GM23338 (cell line): ENCODE measurements around the gene KCTD3. TPM values are rescaled to one million over a fixed set of nuclear protein-coding genes. Genes with fewer than 3 reads are reported as not detected.
A peak's percentile ranks its signal among the peaks of the same experiment; 100 is the strongest.

Experiments
- ATAC-seq: fragments of 200-7000 bp; cut with Tn5 transposase; 3 replicates; pipeline ENCODE4 v1.9.1; 2020
- DNase-seq: peaks from one replicate; pipeline ENCODE4 v3.0.0-alpha.2; 2015; ENCODE audit warnings: low spot score
- H2AFZ ChIP-seq: fragments of 200-600 bp; sonication (generic); 2 replicates; pipeline ENCODE4 v1.8.0; 2016; ENCODE audit warnings: antibody characterized with exemption, mild to moderate bottlenecking, moderate library complexity
- H3F3A ChIP-seq: fragments of 200-600 bp; sonication (generic); replicated peaks from 2 replicates; pipeline ENCODE4 v1.8.0; 2017; ENCODE audit warnings: antibody characterized with exemption, mixed run types, low read depth
- H3K27ac ChIP-seq: fragments of 200-600 bp; sonication (generic); 2 replicates; pipeline ENCODE4 v1.6.1; 2016; ENCODE audit warnings: low read depth
- H3K27me3 ChIP-seq: fragments of 200-600 bp; sonication (generic); 2 replicates; pipeline ENCODE4 v1.8.0; 2016; ENCODE audit warnings: mild to moderate bottlenecking, mixed run types, moderate library complexity; ENCODE audit not compliant: insufficient read depth
- H3K36me3 ChIP-seq: fragments of 200-600 bp; sonication (generic); 2 replicates; pipeline ENCODE4 v1.8.0; 2016; ENCODE audit warnings: mild to moderate bottlenecking; ENCODE audit not compliant: insufficient read depth
- H3K4me1 ChIP-seq: fragments of 200-600 bp; sonication (generic); 2 replicates; pipeline ENCODE4 v1.8.0; 2016; ENCODE audit warnings: mild to moderate bottlenecking, moderate library complexity; ENCODE audit not compliant: insufficient read depth
- H3K4me2 ChIP-seq: fragments of 200-600 bp; sonication (generic); 2 replicates; pipeline ENCODE4 v1.7.1; 2017; ENCODE audit warnings: mixed run types
- H3K4me3 ChIP-seq: fragments of 200-600 bp; sonication (generic); 2 replicates; pipeline ENCODE4 v1.6.1; 2016; ENCODE audit warnings: mixed run types
- H3K79me2 ChIP-seq: fragments of 200-600 bp; sonication (generic); replicated peaks from 2 replicates; pipeline ENCODE4 v1.8.0; 2017; ENCODE audit warnings: mild to moderate bottlenecking; ENCODE audit not compliant: insufficient read depth
- H3K9me2 ChIP-seq: fragments of 200-600 bp; sonication (generic); 2 replicates; pipeline ENCODE4 v1.8.0; 2017; ENCODE audit not compliant: insufficient read depth
- H4K20me1 ChIP-seq: fragments of 200-600 bp; sonication (generic); replicated peaks from 2 replicates; pipeline ENCODE4 v1.8.0; 2017; ENCODE audit warnings: mild to moderate bottlenecking; ENCODE audit not compliant: insufficient read depth
- H3K27ac Mint-ChIP-seq: 2 replicates; pipeline ENCODE4 v1.8.0; 2020; ENCODE audit warnings: inconsistent platforms, mild to moderate bottlenecking, moderate library complexity, mixed read lengths
- H3K27me3 Mint-ChIP-seq: 3 replicates; pipeline ENCODE4 v1.8.0; 2022; ENCODE audit warnings: low read depth, mild to moderate bottlenecking, moderate library complexity, mixed read lengths, inconsistent platforms; ENCODE audit not compliant: insufficient read depth, poor library complexity
- H3K36me3 Mint-ChIP-seq: 3 replicates; pipeline ENCODE4 v1.8.0; 2021; ENCODE audit warnings: low read depth, mild to moderate bottlenecking, inconsistent platforms, moderate library complexity, mixed read lengths
- H3K4me1 Mint-ChIP-seq: 3 replicates; pipeline ENCODE4 v1.8.0; 2020; ENCODE audit warnings: mild to moderate bottlenecking, inconsistent platforms, mixed read lengths
- H3K4me3 Mint-ChIP-seq: 3 replicates; pipeline ENCODE4 v1.8.0; 2021; ENCODE audit warnings: moderate library complexity, mild to moderate bottlenecking, inconsistent platforms, mixed read lengths
- H3K9me3 Mint-ChIP-seq: 3 replicates; pipeline ENCODE4 v1.8.0; 2020; ENCODE audit warnings: moderate library complexity, mild to moderate bottlenecking, inconsistent platforms, mixed read lengths
- CREB1 ChIP-seq: fragments of 250-450 bp; sonication (Bioruptor Pico); IDR thresholded peaks from 2 replicates; pipeline ENCODE4 v1.5.0; 2020; ENCODE audit warnings: low read depth, mild to moderate bottlenecking, moderate library complexity
- EZH2 ChIP-seq: fragments of 200-600 bp; sonication (generic); IDR thresholded peaks from one replicate; pipeline ENCODE4 v1.8.0; 2017; ENCODE audit warnings: antibody characterized with exemption, mild to moderate bottlenecking, low read depth; ENCODE audit not compliant: unreplicated experiment
- EZH2phosphoT487 ChIP-seq: fragments of 200-600 bp; sonication (generic); IDR thresholded peaks from one replicate; pipeline ENCODE4 v1.8.1; 2018; ENCODE audit warnings: antibody characterized with exemption; ENCODE audit not compliant: unreplicated experiment
- JUNB ChIP-seq: IDR thresholded peaks from one replicate; pipeline ENCODE4 v1.6.1; 2016; ENCODE audit warnings: antibody characterized with exemption; ENCODE audit not compliant: unreplicated experiment
- NANOG ChIP-seq: IDR thresholded peaks from 2 replicates; pipeline ENCODE4 v1.6.1; 2016; ENCODE audit warnings: antibody characterized with exemption, borderline replicate concordance
- POLR2AphosphoS5 ChIP-seq: IDR thresholded peaks from 2 replicates; pipeline ENCODE4 v1.6.1; 2016; ENCODE audit warnings: antibody characterized with exemption, low read depth
- STAT1 ChIP-seq: IDR thresholded peaks from one replicate; pipeline ENCODE4 v1.6.1; 2016; ENCODE audit warnings: antibody characterized with exemption; ENCODE audit not compliant: unreplicated experiment
- ZNF114 ChIP-seq: fragments of 250-450 bp; sonication (Bioruptor Pico); IDR thresholded peaks from 2 replicates; pipeline ENCODE4 v1.5.0; 2020; ENCODE audit warnings: mild to moderate bottlenecking, moderate library complexity
- ZNF331 ChIP-seq: fragments of 250-450 bp; sonication (Bioruptor Pico); IDR thresholded peaks from 2 replicates; pipeline ENCODE4 v1.5.0; 2020; ENCODE audit warnings: low read depth, mild to moderate bottlenecking, moderate library complexity
- polyA plus RNA-seq: library from polyadenylated mRNA; unstranded; fragments of >200 nt; fragmentation: Nextera tagmentation; extraction: Ambion mirVana; gene quantifications from 2 replicates; pipeline ENCODE4 v1.2.1, GENCODE V29; 2016
- total RNA-seq: library from RNA; depleted of rRNA; stranded (reverse); fragments of >200 nt; shearing (Covaris generic); gene quantifications from 2 replicates; pipeline ENCODE4 v1.2.3, GENCODE V29; 2014
- TF ChIP-seq, protein P1 (sequence below): IDR thresholded peaks from one replicate; pipeline ENCODE4 v1.6.1; 2018; ENCODE audit warnings: antibody characterized with exemption; ENCODE audit not compliant: unreplicated experiment
- TF ChIP-seq, protein P2 (sequence below): IDR thresholded peaks from 2 replicates; pipeline ENCODE4 v1.6.1; 2016; ENCODE audit warnings: antibody characterized with exemption
- TF ChIP-seq, protein P3 (sequence below): fragments of 250-450 bp; sonication (Bioruptor Pico); IDR thresholded peaks from 2 replicates; pipeline ENCODE4 v1.5.0; 2020; ENCODE audit warnings: mild to moderate bottlenecking, moderate library complexity
- TF ChIP-seq, protein P4 (sequence below), 2 experiments: fragments of 200-600 bp in 1 of 2; sonication (generic) in 1 of 2; conservative IDR thresholded peaks; 2 replicates each; pipeline versions ENCODE4 v1.5.1 to v1.6.1; 2016 to 2017; ENCODE audit warnings: antibody characterized with exemption in 2 of 2, low read depth in 2 of 2, mild to moderate bottlenecking in 2 of 2, moderate library complexity in 1 of 2

Gene KCTD3
- total and polyA plus RNA-seq, 2 experiments from 2014 or later: 29.4 to 60.3 TPM

DNA sequence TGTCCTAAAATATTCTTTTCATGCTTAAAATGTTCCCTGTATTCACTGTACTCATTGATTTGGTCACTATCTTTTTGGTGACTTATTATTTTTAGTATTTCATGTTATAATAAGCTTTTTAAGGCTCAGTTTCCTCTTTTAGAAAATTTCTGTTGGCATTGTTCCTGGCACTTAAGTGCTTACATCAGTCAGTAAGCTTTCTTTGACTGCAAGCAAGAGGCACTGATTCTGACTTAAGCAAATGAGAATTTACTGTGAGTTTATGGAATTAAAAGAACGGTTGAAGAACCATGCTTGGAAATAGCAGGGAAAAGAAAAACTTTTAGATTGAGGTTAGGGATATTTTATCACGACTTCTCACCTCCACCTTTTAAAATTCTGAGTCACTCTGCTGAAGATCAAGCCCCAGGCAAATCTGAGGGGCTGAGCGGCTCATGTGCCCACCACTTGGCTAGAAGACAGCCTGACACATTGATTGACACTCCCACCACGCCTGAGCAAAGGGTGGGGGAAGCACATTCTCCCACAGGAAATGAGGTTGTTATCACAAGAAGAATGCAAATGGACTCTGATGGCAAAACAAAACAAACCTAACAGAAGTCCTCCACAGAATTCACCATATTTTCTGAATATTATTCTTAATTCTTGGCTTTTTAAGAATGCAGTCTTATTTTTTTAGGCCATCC is 102.8 kb downstream of the KCTD3 start:
- H3K4me1 ChIP-seq: peaks cover 44% of the 10 kb centered on the region
- no peak overlapping the region for H2AFZ ChIP-seq
- H3F3A ChIP-seq: no peaks in the 10 kb centered on the region
- DNase-seq (peak; percentile 34), ATAC-seq (peak; percentile 34; the same call in 1 of the 3 replicates)
- no peaks in the 10 kb centered on the region for H3K36me3 ChIP-seq
- no peaks in the 10 kb centered on the region for H3K79me2 ChIP-seq
- Mint-ChIP-seq H3K27me3 (no peaks in the 10 kb centered on the region), H3K27ac (peak overlapping the region; percentile 74), H3K36me3 (no peaks in the 10 kb centered on the region), H3K4me3 (no peak overlapping the region), H3K4me1 (peaks cover 47% of the 10 kb centered on the region), H3K9me3 (no peaks in the 10 kb centered on the region)
- TF ChIP-seq STAT1 (no peak), JUNB (no peak), CREB1 (CRISPR knock-in tag) (no peak), ZNF114 (CRISPR knock-in tag) (no peak), EZH2phosphoT487 (no peak), NANOG (no peak), ZNF331 (CRISPR knock-in tag) (no peak), EZH2 (no peak), POLR2AphosphoS5 (no peak)
- TF ChIP-seq, protein P1, sequence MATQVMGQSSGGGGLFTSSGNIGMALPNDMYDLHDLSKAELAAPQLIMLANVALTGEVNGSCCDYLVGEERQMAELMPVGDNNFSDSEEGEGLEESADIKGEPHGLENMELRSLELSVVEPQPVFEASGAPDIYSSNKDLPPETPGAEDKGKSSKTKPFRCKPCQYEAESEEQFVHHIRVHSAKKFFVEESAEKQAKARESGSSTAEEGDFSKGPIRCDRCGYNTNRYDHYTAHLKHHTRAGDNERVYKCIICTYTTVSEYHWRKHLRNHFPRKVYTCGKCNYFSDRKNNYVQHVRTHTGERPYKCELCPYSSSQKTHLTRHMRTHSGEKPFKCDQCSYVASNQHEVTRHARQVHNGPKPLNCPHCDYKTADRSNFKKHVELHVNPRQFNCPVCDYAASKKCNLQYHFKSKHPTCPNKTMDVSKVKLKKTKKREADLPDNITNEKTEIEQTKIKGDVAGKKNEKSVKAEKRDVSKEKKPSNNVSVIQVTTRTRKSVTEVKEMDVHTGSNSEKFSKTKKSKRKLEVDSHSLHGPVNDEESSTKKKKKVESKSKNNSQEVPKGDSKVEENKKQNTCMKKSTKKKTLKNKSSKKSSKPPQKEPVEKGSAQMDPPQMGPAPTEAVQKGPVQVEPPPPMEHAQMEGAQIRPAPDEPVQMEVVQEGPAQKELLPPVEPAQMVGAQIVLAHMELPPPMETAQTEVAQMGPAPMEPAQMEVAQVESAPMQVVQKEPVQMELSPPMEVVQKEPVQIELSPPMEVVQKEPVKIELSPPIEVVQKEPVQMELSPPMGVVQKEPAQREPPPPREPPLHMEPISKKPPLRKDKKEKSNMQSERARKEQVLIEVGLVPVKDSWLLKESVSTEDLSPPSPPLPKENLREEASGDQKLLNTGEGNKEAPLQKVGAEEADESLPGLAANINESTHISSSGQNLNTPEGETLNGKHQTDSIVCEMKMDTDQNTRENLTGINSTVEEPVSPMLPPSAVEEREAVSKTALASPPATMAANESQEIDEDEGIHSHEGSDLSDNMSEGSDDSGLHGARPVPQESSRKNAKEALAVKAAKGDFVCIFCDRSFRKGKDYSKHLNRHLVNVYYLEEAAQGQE: no peak
- TF ChIP-seq, protein P2, sequence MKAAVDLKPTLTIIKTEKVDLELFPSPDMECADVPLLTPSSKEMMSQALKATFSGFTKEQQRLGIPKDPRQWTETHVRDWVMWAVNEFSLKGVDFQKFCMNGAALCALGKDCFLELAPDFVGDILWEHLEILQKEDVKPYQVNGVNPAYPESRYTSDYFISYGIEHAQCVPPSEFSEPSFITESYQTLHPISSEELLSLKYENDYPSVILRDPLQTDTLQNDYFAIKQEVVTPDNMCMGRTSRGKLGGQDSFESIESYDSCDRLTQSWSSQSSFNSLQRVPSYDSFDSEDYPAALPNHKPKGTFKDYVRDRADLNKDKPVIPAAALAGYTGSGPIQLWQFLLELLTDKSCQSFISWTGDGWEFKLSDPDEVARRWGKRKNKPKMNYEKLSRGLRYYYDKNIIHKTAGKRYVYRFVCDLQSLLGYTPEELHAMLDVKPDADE: no peak
- TF ChIP-seq, protein P3, sequence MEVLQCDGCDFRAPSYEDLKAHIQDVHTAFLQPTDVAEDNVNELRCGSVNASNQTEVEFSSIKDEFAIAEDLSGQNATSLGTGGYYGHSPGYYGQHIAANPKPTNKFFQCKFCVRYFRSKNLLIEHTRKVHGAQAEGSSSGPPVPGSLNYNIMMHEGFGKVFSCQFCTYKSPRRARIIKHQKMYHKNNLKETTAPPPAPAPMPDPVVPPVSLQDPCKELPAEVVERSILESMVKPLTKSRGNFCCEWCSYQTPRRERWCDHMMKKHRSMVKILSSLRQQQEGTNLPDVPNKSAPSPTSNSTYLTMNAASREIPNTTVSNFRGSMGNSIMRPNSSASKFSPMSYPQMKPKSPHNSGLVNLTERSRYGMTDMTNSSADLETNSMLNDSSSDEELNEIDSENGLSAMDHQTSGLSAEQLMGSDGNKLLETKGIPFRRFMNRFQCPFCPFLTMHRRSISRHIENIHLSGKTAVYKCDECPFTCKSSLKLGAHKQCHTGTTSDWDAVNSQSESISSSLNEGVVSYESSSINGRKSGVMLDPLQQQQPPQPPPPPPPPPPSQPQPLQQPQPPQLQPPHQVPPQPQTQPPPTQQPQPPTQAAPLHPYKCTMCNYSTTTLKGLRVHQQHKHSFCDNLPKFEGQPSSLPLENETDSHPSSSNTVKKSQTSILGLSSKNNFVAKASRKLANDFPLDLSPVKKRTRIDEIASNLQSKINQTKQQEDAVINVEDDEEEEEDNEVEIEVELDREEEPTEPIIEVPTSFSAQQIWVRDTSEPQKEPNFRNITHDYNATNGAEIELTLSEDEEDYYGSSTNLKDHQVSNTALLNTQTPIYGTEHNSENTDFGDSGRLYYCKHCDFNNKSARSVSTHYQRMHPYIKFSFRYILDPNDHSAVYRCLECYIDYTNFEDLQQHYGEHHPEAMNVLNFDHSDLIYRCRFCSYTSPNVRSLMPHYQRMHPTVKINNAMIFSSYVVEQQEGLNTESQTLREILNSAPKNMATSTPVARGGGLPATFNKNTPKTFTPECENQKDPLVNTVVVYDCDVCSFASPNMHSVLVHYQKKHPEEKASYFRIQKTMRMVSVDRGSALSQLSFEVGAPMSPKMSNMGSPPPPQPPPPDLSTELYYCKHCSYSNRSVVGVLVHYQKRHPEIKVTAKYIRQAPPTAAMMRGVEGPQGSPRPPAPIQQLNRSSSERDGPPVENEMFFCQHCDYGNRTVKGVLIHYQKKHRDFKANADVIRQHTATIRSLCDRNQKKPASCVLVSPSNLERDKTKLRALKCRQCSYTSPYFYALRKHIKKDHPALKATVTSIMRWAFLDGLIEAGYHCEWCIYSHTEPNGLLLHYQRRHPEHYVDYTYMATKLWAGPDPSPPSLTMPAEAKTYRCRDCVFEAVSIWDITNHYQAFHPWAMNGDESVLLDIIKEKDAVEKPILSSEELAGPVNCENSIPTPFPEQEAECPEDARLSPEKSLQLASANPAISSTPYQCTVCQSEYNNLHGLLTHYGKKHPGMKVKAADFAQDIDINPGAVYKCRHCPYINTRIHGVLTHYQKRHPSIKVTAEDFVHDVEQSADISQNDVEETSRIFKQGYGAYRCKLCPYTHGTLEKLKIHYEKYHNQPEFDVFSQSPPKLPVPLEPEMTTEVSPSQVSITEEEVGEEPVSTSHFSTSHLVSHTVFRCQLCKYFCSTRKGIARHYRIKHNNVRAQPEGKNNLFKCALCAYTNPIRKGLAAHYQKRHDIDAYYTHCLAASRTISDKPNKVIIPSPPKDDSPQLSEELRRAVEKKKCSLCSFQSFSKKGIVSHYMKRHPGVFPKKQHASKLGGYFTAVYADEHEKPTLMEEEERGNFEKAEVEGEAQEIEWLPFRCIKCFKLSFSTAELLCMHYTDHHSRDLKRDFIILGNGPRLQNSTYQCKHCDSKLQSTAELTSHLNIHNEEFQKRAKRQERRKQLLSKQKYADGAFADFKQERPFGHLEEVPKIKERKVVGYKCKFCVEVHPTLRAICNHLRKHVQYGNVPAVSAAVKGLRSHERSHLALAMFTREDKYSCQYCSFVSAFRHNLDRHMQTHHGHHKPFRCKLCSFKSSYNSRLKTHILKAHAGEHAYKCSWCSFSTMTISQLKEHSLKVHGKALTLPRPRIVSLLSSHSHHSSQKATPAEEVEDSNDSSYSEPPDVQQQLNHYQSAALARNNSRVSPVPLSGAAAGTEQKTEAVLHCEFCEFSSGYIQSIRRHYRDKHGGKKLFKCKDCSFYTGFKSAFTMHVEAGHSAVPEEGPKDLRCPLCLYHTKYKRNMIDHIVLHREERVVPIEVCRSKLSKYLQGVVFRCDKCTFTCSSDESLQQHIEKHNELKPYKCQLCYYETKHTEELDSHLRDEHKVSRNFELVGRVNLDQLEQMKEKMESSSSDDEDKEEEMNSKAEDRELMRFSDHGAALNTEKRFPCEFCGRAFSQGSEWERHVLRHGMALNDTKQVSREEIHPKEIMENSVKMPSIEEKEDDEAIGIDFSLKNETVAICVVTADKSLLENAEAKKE (CRISPR knock-in tag): no peak
- TF ChIP-seq, protein P4, sequence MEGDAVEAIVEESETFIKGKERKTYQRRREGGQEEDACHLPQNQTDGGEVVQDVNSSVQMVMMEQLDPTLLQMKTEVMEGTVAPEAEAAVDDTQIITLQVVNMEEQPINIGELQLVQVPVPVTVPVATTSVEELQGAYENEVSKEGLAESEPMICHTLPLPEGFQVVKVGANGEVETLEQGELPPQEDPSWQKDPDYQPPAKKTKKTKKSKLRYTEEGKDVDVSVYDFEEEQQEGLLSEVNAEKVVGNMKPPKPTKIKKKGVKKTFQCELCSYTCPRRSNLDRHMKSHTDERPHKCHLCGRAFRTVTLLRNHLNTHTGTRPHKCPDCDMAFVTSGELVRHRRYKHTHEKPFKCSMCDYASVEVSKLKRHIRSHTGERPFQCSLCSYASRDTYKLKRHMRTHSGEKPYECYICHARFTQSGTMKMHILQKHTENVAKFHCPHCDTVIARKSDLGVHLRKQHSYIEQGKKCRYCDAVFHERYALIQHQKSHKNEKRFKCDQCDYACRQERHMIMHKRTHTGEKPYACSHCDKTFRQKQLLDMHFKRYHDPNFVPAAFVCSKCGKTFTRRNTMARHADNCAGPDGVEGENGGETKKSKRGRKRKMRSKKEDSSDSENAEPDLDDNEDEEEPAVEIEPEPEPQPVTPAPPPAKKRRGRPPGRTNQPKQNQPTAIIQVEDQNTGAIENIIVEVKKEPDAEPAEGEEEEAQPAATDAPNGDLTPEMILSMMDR (conservative IDR thresholded peaks at IDR 0.05; ENCODE audit: low read depth in 2 of 2): no peak
- no peaks in the 10 kb centered on the region for H3K27me3 ChIP-seq
- H3K9me2 ChIP-seq: peaks cover 5% of the 10 kb centered on the region
- no peak overlapping the region for H3K27ac ChIP-seq
- no peak overlapping the region for H3K4me3 ChIP-seq
- no peaks in the 10 kb centered on the region for H4K20me1 ChIP-seq
- peak overlapping the region; percentile 27 for H3K4me2 ChIP-seq
